BE2C (cell line): ENCODE results near the gene FCAMR.

Source experiments
- DNase-seq: peaks from one replicate; pipeline ENCODE4 v3.0.0-alpha.2; 2020
- H3K27me3 ChIP-seq: fragments of 250-450 bp; sonication (Bioruptor Pico); 2 replicates; pipeline ENCODE4 v1.5.1; 2020; ENCODE audit warnings: mild to moderate bottlenecking
- H3K36me3 ChIP-seq: fragments of 250-450 bp; sonication (Bioruptor Pico); 2 replicates; pipeline ENCODE4 v1.5.1; 2020; ENCODE audit warnings: mild to moderate bottlenecking
- H3K4me1 ChIP-seq: fragments of 250-450 bp; sonication (Bioruptor Pico); 2 replicates; pipeline ENCODE4 v1.5.1; 2020
- H3K4me3 ChIP-seq: 2 replicates; pipeline ENCODE4 v1.5.1; 2011; ENCODE audit warnings: low read depth, low read length
- H3K9me3 ChIP-seq: fragments of 250-450 bp; sonication (Bioruptor Pico); 2 replicates; pipeline ENCODE4 v1.5.1; 2020
- TF ChIP-seq, protein P1 (sequence below): IDR thresholded peaks from 2 replicates; pipeline ENCODE4 v1.5.1; 2012; ENCODE audit warnings: mild to moderate bottlenecking, low read depth, low read length

The FCAMR gene

DNA sequence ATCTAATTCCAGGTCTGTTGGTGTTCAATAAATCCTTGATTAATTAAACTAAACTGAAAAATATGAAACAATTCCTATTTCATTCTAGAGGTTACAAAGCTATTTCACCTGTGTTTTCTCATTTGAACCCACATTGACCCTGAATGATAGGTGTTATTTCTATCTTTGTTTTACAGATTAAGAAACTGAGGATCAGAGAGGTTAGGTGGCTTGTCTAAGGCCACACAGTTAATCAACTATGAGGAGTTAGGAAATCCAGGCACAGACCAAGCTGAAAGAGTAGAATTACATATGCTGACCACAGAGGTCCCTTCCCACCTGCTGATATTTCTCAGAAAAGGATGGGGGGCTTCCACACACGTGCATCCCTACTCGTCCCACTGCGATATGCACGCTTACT is 24.5 kb downstream of the FCAMR start:
- Histone ChIP-seq H3K4me3 (no peak overlapping the region), H3K27me3 (peaks cover 15% of the 10 kb centered on the region), H3K9me3 (no peaks in the 10 kb centered on the region; the same call in 1 of the 2 replicates), H3K36me3 (no peaks in the 10 kb centered on the region), H3K4me1 (no peaks in the 10 kb centered on the region)
- TF ChIP-seq, protein P1, sequence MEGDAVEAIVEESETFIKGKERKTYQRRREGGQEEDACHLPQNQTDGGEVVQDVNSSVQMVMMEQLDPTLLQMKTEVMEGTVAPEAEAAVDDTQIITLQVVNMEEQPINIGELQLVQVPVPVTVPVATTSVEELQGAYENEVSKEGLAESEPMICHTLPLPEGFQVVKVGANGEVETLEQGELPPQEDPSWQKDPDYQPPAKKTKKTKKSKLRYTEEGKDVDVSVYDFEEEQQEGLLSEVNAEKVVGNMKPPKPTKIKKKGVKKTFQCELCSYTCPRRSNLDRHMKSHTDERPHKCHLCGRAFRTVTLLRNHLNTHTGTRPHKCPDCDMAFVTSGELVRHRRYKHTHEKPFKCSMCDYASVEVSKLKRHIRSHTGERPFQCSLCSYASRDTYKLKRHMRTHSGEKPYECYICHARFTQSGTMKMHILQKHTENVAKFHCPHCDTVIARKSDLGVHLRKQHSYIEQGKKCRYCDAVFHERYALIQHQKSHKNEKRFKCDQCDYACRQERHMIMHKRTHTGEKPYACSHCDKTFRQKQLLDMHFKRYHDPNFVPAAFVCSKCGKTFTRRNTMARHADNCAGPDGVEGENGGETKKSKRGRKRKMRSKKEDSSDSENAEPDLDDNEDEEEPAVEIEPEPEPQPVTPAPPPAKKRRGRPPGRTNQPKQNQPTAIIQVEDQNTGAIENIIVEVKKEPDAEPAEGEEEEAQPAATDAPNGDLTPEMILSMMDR: no peak
- DNase-seq: no peak

DNA sequence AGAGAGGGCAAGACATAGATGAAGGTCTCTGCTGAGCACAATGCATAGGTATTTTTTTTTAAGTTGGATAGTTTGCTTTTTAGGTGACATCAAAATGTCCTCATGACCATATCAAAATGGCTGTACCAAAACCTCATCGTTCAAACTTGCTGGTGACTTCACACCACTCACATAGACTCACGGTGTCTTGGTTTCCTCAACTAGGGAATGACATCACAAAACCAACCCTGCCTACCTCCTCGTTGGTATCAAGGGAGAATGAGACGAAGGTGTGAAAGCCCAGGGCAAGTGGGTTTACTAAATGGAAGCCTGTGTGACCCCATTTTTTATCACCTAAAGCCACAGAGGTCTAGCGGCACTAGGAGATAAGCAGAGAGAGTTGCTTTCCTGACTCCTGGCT is 25.6 kb downstream of the FCAMR start:
- DNase-seq: no peak

DNA sequence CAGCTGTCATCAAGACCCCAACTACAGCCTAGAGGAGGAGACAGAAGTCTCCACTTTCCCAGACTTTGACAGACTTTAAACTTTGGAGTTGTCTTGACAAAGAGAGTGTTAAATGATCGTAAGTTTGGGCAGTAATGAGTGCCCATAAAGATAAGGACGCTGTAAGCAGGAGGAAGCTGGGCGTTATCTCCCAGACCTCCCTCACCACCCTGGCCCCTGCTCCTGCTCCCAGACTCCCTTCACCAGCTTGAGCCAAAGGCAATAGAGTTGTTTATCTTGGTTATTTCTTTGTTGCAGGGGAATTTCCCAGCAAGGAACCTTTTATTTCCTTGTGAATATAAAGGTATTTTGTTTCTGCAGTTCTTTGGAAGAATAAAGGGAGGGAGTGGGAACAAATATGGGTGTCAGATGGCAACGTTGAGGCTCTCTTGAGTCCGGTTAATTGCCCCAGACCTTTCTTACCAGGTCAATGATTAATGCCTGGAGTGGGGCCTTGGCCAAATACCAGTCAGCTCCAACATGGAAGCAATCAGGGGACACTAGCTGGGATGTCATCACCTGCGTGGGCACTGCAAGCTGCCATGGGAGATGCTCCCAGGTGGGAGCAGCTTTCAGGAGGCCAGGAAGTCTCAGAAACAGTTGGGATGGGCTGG is 28.4 kb downstream of the FCAMR start:
- no peaks in the 10 kb centered on the region for H3K4me1 ChIP-seq
- no peaks in the 10 kb centered on the region for H3K36me3 ChIP-seq
- peaks cover 15% of the 10 kb centered on the region for H3K27me3 ChIP-seq
- no peak for DNase-seq
- TF ChIP-seq, protein P1: no peak
- H3K4me3 ChIP-seq: no peak overlapping the region
- H3K9me3 ChIP-seq: no peaks in the 10 kb centered on the region; the same call in 1 of the 2 replicates

More for the DNA sequence above, 25.6 kb downstream of the FCAMR start:
- H3K36me3 ChIP-seq: no peaks in the 10 kb centered on the region
- peaks cover 15% of the 10 kb centered on the region for H3K27me3 ChIP-seq
- H3K9me3 ChIP-seq: no peaks in the 10 kb centered on the region; the same call in 1 of the 2 replicates
- no peaks in the 10 kb centered on the region for H3K4me1 ChIP-seq
- no peak overlapping the region for H3K4me3 ChIP-seq
- TF ChIP-seq, protein P1: no peak

DNA sequence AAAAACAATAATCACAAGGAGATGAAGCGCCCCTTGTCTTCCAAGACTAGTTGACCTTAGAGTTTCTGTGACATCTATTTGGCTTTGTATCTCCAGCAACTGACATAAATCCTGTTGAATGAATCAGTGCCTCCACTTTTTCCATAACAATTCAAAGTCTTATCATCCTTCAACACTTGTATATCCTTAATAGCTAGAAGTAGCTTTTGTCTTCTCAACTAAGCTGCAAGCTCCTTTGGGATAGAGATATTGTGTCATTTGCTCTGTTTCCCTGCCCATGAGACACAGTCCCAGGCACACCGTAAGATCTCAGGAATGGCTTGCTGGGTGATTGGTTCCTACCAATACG is 29.7 kb downstream of the FCAMR start:
- H3K36me3 ChIP-seq: no peaks in the 10 kb centered on the region
- DNase-seq: no peak
- no peak overlapping the region for H3K4me3 ChIP-seq
- H3K27me3 ChIP-seq: peaks cover 11% of the 10 kb centered on the region
- TF ChIP-seq, protein P1: no peak
- no peaks in the 10 kb centered on the region for H3K4me1 ChIP-seq
- H3K9me3 ChIP-seq: no peaks in the 10 kb centered on the region; the same call in 1 of the 2 replicates

DNA sequence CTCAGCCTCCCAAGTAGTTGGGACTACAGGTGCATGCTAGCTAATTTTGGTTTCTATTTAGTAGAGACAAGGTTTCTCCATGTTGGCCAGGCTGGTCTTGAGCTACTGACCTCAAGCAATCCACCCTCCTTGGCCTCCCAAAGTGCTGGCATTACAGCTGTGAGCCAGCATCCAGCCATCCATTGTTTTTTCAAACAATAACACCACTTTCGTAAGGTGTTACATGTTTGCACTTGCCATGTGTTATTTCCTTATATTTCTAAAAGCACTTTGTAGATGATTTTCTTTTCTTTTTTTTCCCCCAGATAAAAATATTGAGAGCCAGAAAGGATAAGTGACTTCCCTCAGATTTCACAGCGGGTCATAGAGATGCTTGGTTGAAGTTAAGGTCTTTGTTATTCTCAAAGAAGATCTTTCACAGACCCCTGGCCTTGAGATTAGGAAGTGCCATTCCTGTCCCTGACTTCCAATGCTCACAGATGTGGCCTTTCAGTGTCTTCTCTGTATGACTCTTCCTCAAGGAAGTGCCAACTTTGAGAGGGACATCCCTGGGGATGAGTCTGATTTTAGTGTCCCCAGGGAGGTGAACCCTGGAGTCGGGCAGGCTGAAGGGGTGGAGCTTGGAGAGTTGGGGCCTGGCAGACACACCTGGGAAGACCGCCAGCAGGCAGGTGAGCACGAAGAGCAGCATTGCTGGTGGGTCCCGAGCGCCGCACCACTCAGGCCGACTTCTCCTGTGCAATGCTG is 30.2 kb downstream of the FCAMR start:
- no peaks in the 10 kb centered on the region for H3K4me1 ChIP-seq
- no peaks in the 10 kb centered on the region; the same call in 1 of the 2 replicates for H3K9me3 ChIP-seq
- no peak for DNase-seq
- H3K36me3 ChIP-seq: no peaks in the 10 kb centered on the region
- H3K27me3 ChIP-seq: peaks cover 5% of the 10 kb centered on the region
- H3K4me3 ChIP-seq: no peak overlapping the region
- TF ChIP-seq, protein P1: no peak

DNA sequence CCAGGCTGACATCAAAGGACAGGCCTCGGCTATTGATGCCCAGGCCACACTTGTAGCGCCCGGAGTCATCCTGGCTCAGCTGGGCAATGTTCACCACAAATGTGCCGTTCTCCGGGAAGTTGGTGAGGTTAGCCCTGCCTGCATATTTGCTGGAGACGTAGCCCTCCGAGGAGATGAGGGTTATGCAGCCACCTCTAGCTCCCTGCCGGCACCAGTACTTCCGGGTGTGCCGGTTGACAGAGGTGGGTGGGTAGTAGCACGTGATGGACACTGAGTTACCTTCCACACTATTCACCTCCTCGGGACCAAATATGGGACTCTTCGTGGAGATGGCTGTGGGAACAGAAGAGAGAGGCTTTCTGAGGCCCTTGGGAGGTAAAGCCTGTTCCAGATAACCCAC is 31.1 kb downstream of the FCAMR start:
- Histone ChIP-seq H3K9me3 (no peaks in the 10 kb centered on the region; the same call in 1 of the 2 replicates), H3K4me1 (no peaks in the 10 kb centered on the region), H3K27me3 (no peaks in the 10 kb centered on the region; the same call in none of the 2 replicates), H3K4me3 (no peak overlapping the region), H3K36me3 (no peaks in the 10 kb centered on the region)
- TF ChIP-seq, protein P1: no peak
- DNase-seq: no peak
